ENCODE data around the gene CNP. TPM values are rescaled to one million over a fixed set of nuclear protein-coding genes. Genes with fewer than 3 reads are reported as not detected.

Gene CNP
- total and polyA plus RNA-seq, 2 donors (not counting 1 experiment from before 2014, with no cell fraction given) = 19.0 to 45.2 TPM

DNA sequence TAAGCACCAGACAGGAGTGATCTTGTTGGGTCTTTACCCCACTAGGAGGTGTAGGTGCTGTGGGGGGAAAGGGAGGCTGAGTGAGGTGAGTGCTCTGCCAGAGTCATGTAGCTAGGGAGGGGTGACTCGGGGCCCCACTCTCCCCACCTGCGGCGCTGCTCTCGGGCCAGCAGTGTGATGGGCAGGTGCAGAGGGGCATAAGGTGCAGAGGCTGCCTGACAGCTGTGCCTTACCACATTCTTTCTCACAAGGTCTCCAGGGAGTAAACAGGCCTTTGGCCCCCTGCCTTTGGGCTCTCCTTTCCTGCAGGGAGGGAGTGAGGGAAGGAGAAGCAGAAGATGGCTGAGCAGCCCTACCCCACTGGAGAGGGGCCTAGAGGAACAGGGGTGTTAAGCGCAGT is 4.5 kb upstream of the CNP start:
- Histone ChIP-seq H2AFZ (ENCODE audit: insufficient read depth, low read depth, low read length, poor library complexity, severe bottlenecking) (no peak overlapping the region), H3K36me3 (replicated peaks in 1 of 2; ENCODE audit: control extremely low read depth in 1 of 2, control insufficient read depth in 1 of 2, extremely low read depth in 1 of 2, insufficient read depth in 2 of 2, low read length in 1 of 2) (no peaks in the 10 kb centered on the region), H4K20me1 (ENCODE audit: control insufficient read depth, insufficient read depth, low read length, poor library complexity, severe bottlenecking) (peaks cover 4% of the 10 kb centered on the region), H3K4me1 (ENCODE audit: control insufficient read depth in 2 of 2, insufficient read depth in 2 of 2, low read length in 2 of 2) (peaks cover 7 to 16% of the 10 kb centered on the region in 2 donors), H3K9me3 (ENCODE audit: control extremely low read depth in 1 of 3, control insufficient read depth in 2 of 3, insufficient read depth in 1 of 3, low read length in 2 of 3) (no peaks in the 10 kb centered on the region), H3K27me3 (replicated peaks in 1 of 4; ENCODE audit: control extremely low read depth in 1 of 4, control insufficient read depth in 3 of 4, insufficient read depth in 4 of 4, low read length in 3 of 4) (no peaks in the 10 kb centered on the region), H3K4me3 (ENCODE audit: control extremely low read depth in 1 of 5, extremely low read depth in 1 of 5, insufficient read depth in 1 of 5, low read depth in 2 of 5, low read length in 4 of 5) (no peak overlapping the region), H3K79me2 (ENCODE audit: control insufficient read depth, insufficient read depth, low read length) (peaks cover 10% of the 10 kb centered on the region), H3K4me2 (replicated peaks; ENCODE audit: low read depth, low read length, poor library complexity, severe bottlenecking) (no peak overlapping the region), H3K9ac (ENCODE audit: low read length) (no peak overlapping the region), H3K27ac (ENCODE audit: low read length in 2 of 2) (no peak overlapping the region)
- Mint-ChIP-seq H3K27me3 (no peaks in the 10 kb centered on the region), H3K27ac (no peak overlapping the region), H3K4me3 (no peak overlapping the region), H3K9me3 (ENCODE audit: insufficient read depth) (no peaks in the 10 kb centered on the region), H3K4me1 (peaks cover 12% of the 10 kb centered on the region)
- POLR2A ChIA-PET = no interaction called here
- no peak for DNase-seq
- WGBS (ENCODE audit: insufficient coverage) = 100% methylated on average over 1 of the region's 5 CpGs
- no peak for ATAC-seq (ENCODE audit: low read depth)
- no peak for TF ChIP-seq EZH2 (IDR thresholded peaks at IDR 0.05; ENCODE audit: borderline replicate concordance, insufficient read depth, low read depth, low read length, poor library complexity, severe bottlenecking)
- CTCF ChIA-PET = interaction anchor here (0.7 to 11.6 kb wide), 15 partner anchors 11 to 219 kb away, joined by 3 to 115 read pairs (median 10); partner anchors contain the start of genes DHX58, DNAJC7, HSPB9 and KAT2A
- intact Hi-C loops (cut with micrococcal nuclease) = loop anchor here (2.0 to 10.0 kb wide), 2 partner anchors 31 to 227 kb away; partner anchors contain the start of genes HAP1 and ODAD4

DNA sequence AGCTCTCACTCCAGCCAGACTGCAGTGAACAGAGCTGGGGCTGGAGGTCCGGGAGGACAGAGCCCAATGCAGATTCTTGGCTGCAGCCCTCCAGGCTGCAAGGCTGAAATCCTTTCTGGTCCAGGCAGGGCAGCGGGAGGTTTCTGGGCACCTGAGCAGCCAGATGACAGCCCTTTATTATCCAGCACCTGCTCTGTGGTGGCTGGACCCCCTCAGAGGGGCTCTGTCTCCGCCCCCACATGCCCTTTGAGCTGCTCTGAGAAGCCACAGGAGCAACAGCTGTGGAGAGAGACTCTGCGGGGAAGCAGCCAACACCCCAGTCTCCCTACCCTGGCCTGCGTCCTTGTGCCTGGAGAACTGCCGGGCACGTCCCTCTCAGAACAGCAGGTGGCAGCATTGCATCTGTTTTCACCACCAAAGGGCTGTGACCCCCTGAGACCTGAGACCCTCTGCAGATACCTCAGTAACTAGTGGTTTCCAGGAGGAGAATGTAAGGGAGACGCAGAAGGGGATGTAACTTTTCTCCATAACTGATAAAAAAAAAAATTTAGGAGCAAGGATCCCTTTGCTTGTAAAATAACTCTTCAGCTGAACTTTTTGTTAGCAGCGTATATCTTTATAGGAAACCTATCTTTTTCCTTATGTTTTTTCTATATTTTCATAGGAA is 3.7 kb upstream of the CNP start:
- ChIA-PET POLR2A (interaction anchor here (0.6 to 1.1 kb wide), 3 partner anchors 57 to 567 kb away, joined by 3 to 7 read pairs (median 6); partner anchors contain the start of gene NKIRAS2), CTCF (interaction anchor here (0.7 to 11.6 kb wide), 34 partner anchors 9 to 444 kb away, joined by 3 to 115 read pairs (median 5); partner anchors contain the start of genes DHX58, DNAJC7, GHDC and HSPB9)
- Mint-ChIP-seq H3K27ac (no peak overlapping the region), H3K27me3 (no peaks in the 10 kb centered on the region), H3K9me3 (ENCODE audit: insufficient read depth) (no peaks in the 10 kb centered on the region), H3K4me1 (peaks cover 20% of the 10 kb centered on the region), H3K4me3 (no peak overlapping the region)
- TF ChIP-seq EZH2 (IDR thresholded peaks at IDR 0.05; ENCODE audit: borderline replicate concordance, insufficient read depth, low read depth, low read length, poor library complexity, severe bottlenecking) = no peak
- TF ChIP-seq, protein P1, sequence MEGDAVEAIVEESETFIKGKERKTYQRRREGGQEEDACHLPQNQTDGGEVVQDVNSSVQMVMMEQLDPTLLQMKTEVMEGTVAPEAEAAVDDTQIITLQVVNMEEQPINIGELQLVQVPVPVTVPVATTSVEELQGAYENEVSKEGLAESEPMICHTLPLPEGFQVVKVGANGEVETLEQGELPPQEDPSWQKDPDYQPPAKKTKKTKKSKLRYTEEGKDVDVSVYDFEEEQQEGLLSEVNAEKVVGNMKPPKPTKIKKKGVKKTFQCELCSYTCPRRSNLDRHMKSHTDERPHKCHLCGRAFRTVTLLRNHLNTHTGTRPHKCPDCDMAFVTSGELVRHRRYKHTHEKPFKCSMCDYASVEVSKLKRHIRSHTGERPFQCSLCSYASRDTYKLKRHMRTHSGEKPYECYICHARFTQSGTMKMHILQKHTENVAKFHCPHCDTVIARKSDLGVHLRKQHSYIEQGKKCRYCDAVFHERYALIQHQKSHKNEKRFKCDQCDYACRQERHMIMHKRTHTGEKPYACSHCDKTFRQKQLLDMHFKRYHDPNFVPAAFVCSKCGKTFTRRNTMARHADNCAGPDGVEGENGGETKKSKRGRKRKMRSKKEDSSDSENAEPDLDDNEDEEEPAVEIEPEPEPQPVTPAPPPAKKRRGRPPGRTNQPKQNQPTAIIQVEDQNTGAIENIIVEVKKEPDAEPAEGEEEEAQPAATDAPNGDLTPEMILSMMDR (IDR thresholded peaks at IDR 0.05) = peak; percentile 87
- ATAC-seq (ENCODE audit: low read depth) = peak; percentile 26
- no peak overlapping the region for H3K27ac ChIP-seq (ENCODE audit: low read length in 2 of 2)
- H3K79me2 ChIP-seq (ENCODE audit: control insufficient read depth, insufficient read depth, low read length) = peaks cover 17% of the 10 kb centered on the region
- H3K27me3 ChIP-seq (replicated peaks in 1 of 4; ENCODE audit: control extremely low read depth in 1 of 4, control insufficient read depth in 3 of 4, insufficient read depth in 4 of 4, low read length in 3 of 4) = no peaks in the 10 kb centered on the region
- intact Hi-C loops (cut with micrococcal nuclease) = loop anchor here (1.0 to 10.0 kb wide), 7 partner anchors 32 to 228 kb away; partner anchors contain the start of genes HAP1 and ODAD4
- 15% methylated on average over 7 of the region's 9 CpGs for WGBS (ENCODE audit: insufficient coverage)
- no peak overlapping the region for H3K4me2 ChIP-seq (replicated peaks; ENCODE audit: low read depth, low read length, poor library complexity, severe bottlenecking)
- H3K36me3 ChIP-seq (replicated peaks in 1 of 2; ENCODE audit: control extremely low read depth in 1 of 2, control insufficient read depth in 1 of 2, extremely low read depth in 1 of 2, insufficient read depth in 2 of 2, low read length in 1 of 2) = no peaks in the 10 kb centered on the region
- H3K9ac ChIP-seq (ENCODE audit: low read length) = no peak overlapping the region
- peaks cover 13 to 24% of the 10 kb centered on the region in 2 donors for H3K4me1 ChIP-seq (ENCODE audit: control insufficient read depth in 2 of 2, insufficient read depth in 2 of 2, low read length in 2 of 2)
- no peak overlapping the region for H2AFZ ChIP-seq (ENCODE audit: insufficient read depth, low read depth, low read length, poor library complexity, severe bottlenecking)
- no peak overlapping the region for H3K4me3 ChIP-seq (ENCODE audit: control extremely low read depth in 1 of 5, extremely low read depth in 1 of 5, insufficient read depth in 1 of 5, low read depth in 2 of 5, low read length in 4 of 5)
- H3K9me3 ChIP-seq (ENCODE audit: control extremely low read depth in 1 of 3, control insufficient read depth in 2 of 3, insufficient read depth in 1 of 3, low read length in 2 of 3) = no peaks in the 10 kb centered on the region
- DNase-seq = peak; percentile 82
- peaks cover 10% of the 10 kb centered on the region for H4K20me1 ChIP-seq (ENCODE audit: control insufficient read depth, insufficient read depth, low read length, poor library complexity, severe bottlenecking)
